H1 (cell line): ENCODE data around the gene MSI2. TPM values are rescaled to one million over a fixed set of nuclear protein-coding genes. Genes with fewer than 3 reads are reported as not detected.
A peak's percentile ranks its signal among the peaks of the same experiment; 100 is the strongest.

ENCODE experiments used
- CTCF ChIA-PET: fragments of 300-600 bp; sonication (Branson Sonifier 250); formaldehyde crosslinking; loops from one replicate; lab custom pipeline; 2021; ENCODE audit not compliant: partially characterized antibody; lab: Charles Lee
- POLR2A ChIA-PET: fragments of 300-600 bp; sonication (Branson Sonifier 250); formaldehyde crosslinking; loops from one replicate; lab custom pipeline; 2021; ENCODE audit warnings: inconsistent platforms; ENCODE audit not compliant: partially characterized antibody; lab: Charles Lee
- DNase-seq, 2 experiments: peaks; one replicate each; pipeline versions ENCODE4 v3.0.0 to v3.0.0-alpha.2; 2010 to 2022; ENCODE audit warnings: low spot score in 2 of 2, low read depth in 1 of 2, mixed read lengths in 1 of 2
- FAIRE-seq: peaks from 2 replicates; lab custom pipeline; 2011; peaks lifted over from hg19 to GRCh38; lab: Jason Lieb, UNC
- H2AFZ ChIP-seq: 2 replicates; pipeline ENCODE4 v1.8.1; 2012; ENCODE audit warnings: low read length, inconsistent platforms
- H2AK5ac ChIP-seq: 2 replicates; pipeline ENCODE4 v1.6.1; 2013; ENCODE audit warnings: low read depth, low read length
- H2BK120ac ChIP-seq: replicated peaks from 2 replicates; pipeline ENCODE3; 2013; ENCODE audit warnings: low read depth, low read length, inconsistent platforms
- H2BK12ac ChIP-seq: 2 replicates; pipeline ENCODE4 v1.6.1; 2013; ENCODE audit warnings: low read depth, low read length
- H2BK15ac ChIP-seq: 2 replicates; pipeline ENCODE4 v1.6.1; 2013; ENCODE audit warnings: low read length
- H2BK20ac ChIP-seq: 2 replicates; pipeline ENCODE4 v1.6.1; 2013; ENCODE audit warnings: low read length
- H2BK5ac ChIP-seq: 2 replicates; pipeline ENCODE4 v1.6.1; 2013; ENCODE audit warnings: low read depth, low read length
- H3K14ac ChIP-seq: 2 replicates; pipeline ENCODE4 v1.6.1; 2013; ENCODE audit warnings: inconsistent platforms; ENCODE audit not compliant: insufficient read length
- H3K18ac ChIP-seq: 2 replicates; pipeline ENCODE4 v1.6.1; 2013; ENCODE audit warnings: low read length; ENCODE audit errors: extremely low read depth
- H3K23ac ChIP-seq: 2 replicates; pipeline ENCODE4 v1.6.1; 2013; ENCODE audit warnings: inconsistent platforms; ENCODE audit not compliant: insufficient read length
- H3K23me2 ChIP-seq: 2 replicates; pipeline ENCODE4 v1.6.1; 2013; ENCODE audit warnings: low read depth, low read length
- H3K27ac ChIP-seq: 2 replicates; pipeline ENCODE4 v1.6.1; 2011; ENCODE audit warnings: low read depth, low read length, inconsistent platforms
- H3K27me3 ChIP-seq, 4 experiments: replicated peaks in 1 of 4; 1 replicate in 1 of 4; 2 replicates in 3 of 4; pipeline versions ENCODE4 v1.6.1 to v1.8.1; 2011 to 2013; ENCODE audit warnings: low read length in 3 of 4, mild to moderate bottlenecking in 3 of 4, inconsistent platforms in 2 of 4, mixed read lengths in 2 of 4, moderate library complexity in 1 of 4; ENCODE audit not compliant: control insufficient read depth in 3 of 4, insufficient read depth in 3 of 4; ENCODE audit errors: extremely low read depth in 1 of 4
- H3K36me3 ChIP-seq, 4 experiments: 2 replicates each; pipeline versions ENCODE4 v1.6.1 to v1.8.1; 2011 to 2013; ENCODE audit warnings: mild to moderate bottlenecking in 4 of 4, low read length in 3 of 4, moderate library complexity in 2 of 4, control low read depth in 1 of 4, inconsistent platforms in 1 of 4; ENCODE audit not compliant: insufficient read depth in 4 of 4, control insufficient read depth in 2 of 4
- H3K4ac ChIP-seq: replicated peaks from 2 replicates; pipeline ENCODE3; 2013; ENCODE audit warnings: low read length, low read depth, mixed read lengths, inconsistent platforms; ENCODE audit not compliant: insufficient read length
- H3K4me1 ChIP-seq, 4 experiments: replicated peaks in 1 of 4; 1 replicate in 1 of 4; 2 replicates in 3 of 4; pipeline versions ENCODE4 v1.6.1 to v1.8.1; 2011 to 2013; ENCODE audit warnings: low read length in 3 of 4, inconsistent platforms in 2 of 4, mixed read lengths in 1 of 4; ENCODE audit not compliant: insufficient read depth in 4 of 4, control insufficient read depth in 3 of 4
- H3K4me2 ChIP-seq, 2 experiments: 2 replicates each; pipeline versions ENCODE4 v1.6.1 to v1.8.1; 2011 to 2013; ENCODE audit warnings: low read depth in 2 of 2, low read length in 2 of 2, control low read depth in 1 of 2, inconsistent platforms in 1 of 2, mild to moderate bottlenecking in 1 of 2; ENCODE audit not compliant: insufficient read depth in 1 of 2
- H3K4me3 ChIP-seq, 4 experiments: fragments of 200-600, 300-600 bp in 1 of 4; sonication (generic), shearing (Covaris generic), sonication (Bioruptor Twin) in 1 of 4; 2 replicates each; pipeline versions ENCODE4 v1.5.1 to v1.8.1; 2011 to 2016; ENCODE audit warnings: low read length in 4 of 4, low read depth in 3 of 4, control low read depth in 2 of 4, inconsistent platforms in 2 of 4, mild to moderate bottlenecking in 2 of 4, mixed read lengths in 1 of 4, moderate library complexity in 1 of 4; ENCODE audit not compliant: insufficient read depth in 2 of 4; ENCODE audit errors: extremely low read depth in 1 of 4
- H3K56ac ChIP-seq: replicated peaks from 2 replicates; pipeline ENCODE3; 2013; ENCODE audit warnings: low read depth, mild to moderate bottlenecking, mixed read lengths, low read length, inconsistent platforms; ENCODE audit not compliant: insufficient read length
- H3K79me1 ChIP-seq: 2 replicates; pipeline ENCODE4 v1.6.1; 2013; ENCODE audit warnings: low read depth, low read length, control low read depth
- H3K79me2 ChIP-seq, 2 experiments: 2 replicates each; pipeline versions ENCODE4 v1.6.1 to v1.8.1; 2012 to 2013; ENCODE audit warnings: low read length in 2 of 2, mild to moderate bottlenecking in 2 of 2, inconsistent platforms in 1 of 2; ENCODE audit not compliant: insufficient read depth in 2 of 2, control insufficient read depth in 1 of 2
- H3K9ac ChIP-seq, 4 experiments: replicated peaks in 1 of 4; 1 replicate in 1 of 4; 2 replicates in 3 of 4; pipeline versions ENCODE4 v1.6.1 to v1.8.1; 2011 to 2013; ENCODE audit warnings: low read depth in 3 of 4, low read length in 3 of 4, control low read depth in 2 of 4, mild to moderate bottlenecking in 2 of 4, moderate library complexity in 2 of 4, inconsistent platforms in 1 of 4; ENCODE audit errors: extremely low read depth in 1 of 4
- H3K9me3 ChIP-seq, 2 experiments: 2 replicates each; pipeline versions ENCODE4 v1.6.1 to v1.8.1; 2012 to 2013; ENCODE audit warnings: mild to moderate bottlenecking in 2 of 2, moderate library complexity in 2 of 2, control low read depth in 1 of 2, inconsistent platforms in 1 of 2, low read depth in 1 of 2, low read length in 1 of 2, mixed read lengths in 1 of 2; ENCODE audit not compliant: insufficient read depth in 2 of 2
- H4K20me1 ChIP-seq, 2 experiments: replicated peaks in 1 of 2; 2 replicates each; pipeline versions ENCODE3 to v1.8.1; 2011 to 2013; ENCODE audit warnings: inconsistent platforms in 2 of 2, low read length in 2 of 2, mild to moderate bottlenecking in 1 of 2; ENCODE audit not compliant: insufficient read depth in 2 of 2, control insufficient read depth in 1 of 2
- H4K5ac ChIP-seq: 2 replicates; pipeline ENCODE4 v1.6.1; 2013; ENCODE audit warnings: low read length, low read depth, mixed read lengths, inconsistent platforms; ENCODE audit not compliant: insufficient read length
- H4K8ac ChIP-seq: 2 replicates; pipeline ENCODE4 v1.8.0; 2013; ENCODE audit warnings: mild to moderate bottlenecking, moderate library complexity, low read length, inconsistent platforms; ENCODE audit not compliant: insufficient read depth; ENCODE audit errors: extremely low read depth
- H4K91ac ChIP-seq: replicated peaks from 2 replicates; pipeline ENCODE3; 2013; ENCODE audit warnings: low read length, mixed read lengths, inconsistent platforms; ENCODE audit not compliant: insufficient read length
- ATF3 ChIP-seq: IDR thresholded peaks from 2 replicates; pipeline ENCODE4 v1.6.1; 2011; ENCODE audit warnings: low read depth, mild to moderate bottlenecking, low read length; ENCODE audit not compliant: insufficient read depth
- CHD1 ChIP-seq: IDR thresholded peaks from 2 replicates; pipeline ENCODE4 v1.6.1; 2012; ENCODE audit warnings: low read depth, low read length, improper control_type of control experiment
- CHD2 ChIP-seq: IDR thresholded peaks from 2 replicates; pipeline ENCODE4 v1.6.1; 2012; ENCODE audit warnings: low read length, improper control_type of control experiment
- CTBP2 ChIP-seq: IDR thresholded peaks from 2 replicates; pipeline ENCODE4 v1.7.0; 2011; ENCODE audit warnings: borderline replicate concordance, mild to moderate bottlenecking, moderate library complexity, mixed read lengths, low read length; ENCODE audit not compliant: insufficient read depth, insufficient read length
- E2F6 ChIP-seq: IDR thresholded peaks from 2 replicates; pipeline ENCODE4 v1.6.1; 2012; ENCODE audit warnings: inconsistent platforms
- NRF1 ChIP-seq: IDR thresholded peaks from 2 replicates; pipeline ENCODE4 v1.6.1; 2011; ENCODE audit warnings: mild to moderate bottlenecking, low read depth, low read length, improper control_type of control experiment
- RAD21 ChIP-seq, 2 experiments: IDR thresholded peaks in 1 of 2; conservative IDR thresholded peaks in 1 of 2; 2 replicates each; pipeline ENCODE4 v1.6.1; 2011; ENCODE audit warnings: low read depth in 2 of 2, low read length in 2 of 2, improper control_type of control experiment in 1 of 2, inconsistent platforms in 1 of 2, mild to moderate bottlenecking in 1 of 2, moderate library complexity in 1 of 2
- RXRA ChIP-seq: IDR thresholded peaks from 2 replicates; pipeline ENCODE4 v1.6.1; 2011; ENCODE audit warnings: low read depth, mild to moderate bottlenecking, low read length, moderate library complexity; ENCODE audit not compliant: insufficient read depth
- SIX5 ChIP-seq: IDR thresholded peaks from 2 replicates; pipeline ENCODE4 v1.6.1; 2011; ENCODE audit warnings: mild to moderate bottlenecking, low read depth, low read length
- SRF ChIP-seq: IDR thresholded peaks from 2 replicates; pipeline ENCODE4 v1.6.1; 2011; ENCODE audit warnings: mild to moderate bottlenecking, low read depth, low read length, moderate library complexity
- TAF1 ChIP-seq: IDR thresholded peaks from 2 replicates; pipeline ENCODE4 v1.6.1; 2011; ENCODE audit warnings: mild to moderate bottlenecking, low read depth, low read length
- TAF7 ChIP-seq: optimal IDR thresholded peaks from 2 replicates; pipeline ENCODE3; 2011; ENCODE audit warnings: low read depth, mild to moderate bottlenecking, inconsistent platforms, low read length, moderate library complexity, borderline replicate concordance
- YY1 ChIP-seq: IDR thresholded peaks from 2 replicates; pipeline ENCODE4 v1.6.1; 2011; ENCODE audit warnings: low read depth, mild to moderate bottlenecking, low read length
- WGBS, 2 experiments: shearing (Covaris generic) in 1 of 2; methylation state at CpG; one replicate each; pipeline versions ENCODE4 v1.1.6 to v1.1.7; 2013 to 2015; ENCODE audit warnings: low lambda C conversion rate in 2 of 2, mixed read lengths in 2 of 2, inconsistent platforms in 1 of 2, low coverage in 1 of 2, missing lambda C conversion rate in 1 of 2; ENCODE audit not compliant: insufficient replicate concordance in 2 of 2, insufficient coverage in 1 of 2, insufficient read length in 1 of 2; ENCODE audit errors: extremely low coverage in 1 of 2, missing lambda C conversion rate in 1 of 2; 5-methylcytosine and 5-hydroxymethylcytosine counted together
- polyA plus RNA-seq, 7 experiments: library from polyadenylated mRNA; depleted of rRNA in 3 of 7; stranded (reverse) in 5 of 7; unstranded in 2 of 7; fragments of >200 nt in 5 of 7; fragments of 200-250 nt in 2 of 7; gene quantifications; 1 replicate in 5 of 7; 2 replicates in 1 of 7; 4 replicates in 1 of 7; pipeline versions ENCODE4 v1.2.1 to v1.2.3, GENCODE V29; 2011 to 2013; ENCODE audit warnings: missing spikeins in 2 of 7, mixed read lengths in 2 of 7
- total RNA-seq: library from RNA; stranded (reverse); fragmentation: NEBNext Ultra II Directional; extraction: Animal tissue kit (Norgen Biotek cat#: 25700); gene quantifications from 2 replicates; pipeline ENCODE4 v1.2.1, GENCODE V29; 2021

Gene MSI2
- total and polyA plus RNA-seq, 2 of the 8 experiments (the other 6 are each of a cell fraction or from before 2014, with no cell fraction given) = 36.7 to 80.6 TPM

- no peak overlapping the region for H3K56ac ChIP-seq
- no peak overlapping the region for H3K23ac ChIP-seq
- H3K4me1 ChIP-seq = peaks cover 5 to 14% (median 10%) of the 10 kb centered on the region in 4 experiments
- H3K14ac ChIP-seq = no peak overlapping the region
- no peak for DNase-seq
- peak overlapping the region; percentile 9 for H4K91ac ChIP-seq
- TF ChIP-seq E2F6 (no peak), ATF3 (no peak), NRF1 (no peak), TAF7 (no peak), RAD21 (IDR thresholded peaks at IDR 0.05 in 1 of 2, conservative IDR thresholded peaks at IDR 0.05 in 1 of 2; ENCODE audit: low read depth in 2 of 2, low read length in 2 of 2) (no peak), CHD1 (no peak), CHD2 (no peak), YY1 (no peak), CTBP2 (no peak), SIX5 (no peak), RXRA (no peak), TAF1 (no peak), SRF (no peak)
- no peak for FAIRE-seq
- H4K5ac ChIP-seq = no peak overlapping the region
- H2BK20ac ChIP-seq = no peak overlapping the region
- H3K9ac ChIP-seq = no peak overlapping the region
- no peak overlapping the region for H3K27ac ChIP-seq
- H3K23me2 ChIP-seq = no peaks in the 10 kb centered on the region
- no peak overlapping the region for H3K4me3 ChIP-seq
- H3K36me3 ChIP-seq = no peaks in the 10 kb centered on the region
- 94% methylated on average over 3 of the region's 3 CpGs; no CpG with 5 or more reads in 1 of the 2 experiments for WGBS, 2 experiments
- H4K20me1 ChIP-seq = peaks cover 4 to 9% of the 10 kb centered on the region in 2 experiments
- H3K27me3 ChIP-seq = no peaks in the 10 kb centered on the region
- ChIA-PET POLR2A (no interaction called here), CTCF (interaction anchor here (0.8 to 1.6 kb wide), 7 partner anchors 8 to 187 kb away, joined by 3 to 13 read pairs (median 3); no protein-coding TSS in a partner anchor)
- no peak overlapping the region for H2BK5ac ChIP-seq
- no peak overlapping the region for H2BK15ac ChIP-seq
- no peak overlapping the region for H4K8ac ChIP-seq
- H3K18ac ChIP-seq = no peak overlapping the region
- H2AFZ ChIP-seq = no peak overlapping the region
- no peak overlapping the region for H2AK5ac ChIP-seq
- H3K4me2 ChIP-seq = no peak overlapping the region
- no peaks in the 10 kb centered on the region for H3K9me3 ChIP-seq
- peaks cover 0 to 60% of the 10 kb centered on the region in 2 experiments; a peak in 3 of 4 replicates for H3K79me2 ChIP-seq
- H3K4ac ChIP-seq = no peak overlapping the region
- no peak overlapping the region for H2BK12ac ChIP-seq
- no peak overlapping the region for H2BK120ac ChIP-seq
- H3K79me1 ChIP-seq = peaks cover 18% of the 10 kb centered on the region; the same call in 1 of the 2 replicates
Observed at GRCh38 chr17:57431415-57431814, 175.1 kb downstream of the MSI2 start.
